ENCODE data around the gene CEMP1.
A peak's percentile ranks its signal among the peaks of the same experiment; 100 is the strongest.
"Not testable (repeated sequence)": the region's sequence is repeated elsewhere in the genome, so short reads cannot be mapped to it uniquely, and the experiment has no call there.

The CEMP1 gene

GRCh38 chr16:2537451-2538379 lies 6.5 kb upstream of the CEMP1 start, which contains the start of gene PDPK1:
Gene PDPK1 (plus strand): TSS chr16:2538021. CDS start chr16:2538113, 92 bp downstream.
- Histone ChIP-seq H3K4me3 (ENCODE audit: low read length in 2 of 2) (peak within 1 kb of the TSS; percentile 74 to 98), H3K18ac (ENCODE audit: low read length) (peak within 1 kb of the TSS; percentile 76), H3K79me1 (ENCODE audit: low read depth, low read length) (no peaks in the 10 kb centered on the region), H3K27ac (replicated peaks; ENCODE audit: low read length) (peak within 1 kb of the TSS; percentile 59), H3K4me2 (ENCODE audit: insufficient read depth, low read length, poor library complexity, severe bottlenecking) (peak within 1 kb of the TSS; percentile 86), H3K4ac (ENCODE audit: low read length) (no peak within 1 kb of the TSS), H3K36me3 (replicated peaks in 1 of 2; ENCODE audit: control insufficient read depth in 2 of 2, insufficient read depth in 2 of 2, low read length in 2 of 2) (peaks cover 0 to 2% of the 10 kb centered on the region in 2 donors), H3K9ac (ENCODE audit: low read depth, low read length, poor library complexity) (no peak within 1 kb of the TSS), H3K4me1 (ENCODE audit: control insufficient read depth in 2 of 2, insufficient read depth in 1 of 2, low read depth in 1 of 2, low read length in 2 of 2) (peaks cover 2 to 13% of the 10 kb centered on the region in 2 donors), H2BK12ac (ENCODE audit: low read length) (no peak within 1 kb of the TSS), H2AFZ (ENCODE audit: low read length) (peak within 1 kb of the TSS; percentile 97), H3K14ac (ENCODE audit: low read length) (peak within 1 kb of the TSS; percentile 71), H2AK5ac (ENCODE audit: low read depth, low read length) (no peak within 1 kb of the TSS), H4K8ac (ENCODE audit: low read depth, low read length) (no peak within 1 kb of the TSS), H3K9me3 (replicated peaks in 1 of 2; ENCODE audit: control insufficient read depth in 2 of 2, insufficient read depth in 1 of 2, low read depth in 1 of 2, low read length in 2 of 2) (no peaks in the 10 kb centered on the region), H2BK5ac (ENCODE audit: low read length) (no peak within 1 kb of the TSS), H3K27me3 (ENCODE audit: control insufficient read depth in 3 of 3, insufficient read depth in 3 of 3, low read depth in 1 of 3, low read length in 3 of 3) (peaks cover 0 to 1% (median 0%) of the 10 kb centered on the region in 3 experiments), H2BK120ac (ENCODE audit: low read depth, low read length) (no peak within 1 kb of the TSS), H4K91ac (ENCODE audit: low read depth, low read length, poor library complexity) (no peak within 1 kb of the TSS), H2BK15ac (ENCODE audit: low read length) (no peak within 1 kb of the TSS), H3K23ac (ENCODE audit: low read depth, low read length, poor library complexity) (no peak within 1 kb of the TSS)
- no CpG with 5 or more reads among the region's 126 CpGs for WGBS, 2 donors (ENCODE audit: extremely low coverage in 2 of 2, insufficient read length in 2 of 2, insufficient replicate concordance in 1 of 2)
- DNase-seq (ENCODE audit: low spot score), result peak; percentile 92

GRCh38 chr16:2535625-2536013 lies 4.4 kb upstream of the CEMP1 start:
- Histone ChIP-seq H3K9ac (ENCODE audit: low read depth, low read length, poor library complexity) (no peak overlapping the region), H3K4me2 (ENCODE audit: insufficient read depth, low read length, poor library complexity, severe bottlenecking) (no peak overlapping the region), H3K27me3 (ENCODE audit: control insufficient read depth in 3 of 3, insufficient read depth in 3 of 3, low read depth in 1 of 3, low read length in 3 of 3) (peaks cover 0 to 2% (median 0%) of the 10 kb centered on the region in 3 experiments), H2AFZ (ENCODE audit: low read length) (peak overlapping the region; percentile 31), H3K79me1 (ENCODE audit: low read depth, low read length) (no peaks in the 10 kb centered on the region), H2BK12ac (ENCODE audit: low read length) (no peak overlapping the region), H3K14ac (ENCODE audit: low read length) (no peak overlapping the region), H3K9me3 (replicated peaks in 1 of 2; ENCODE audit: control insufficient read depth in 2 of 2, insufficient read depth in 1 of 2, low read depth in 1 of 2, low read length in 2 of 2) (no peaks in the 10 kb centered on the region), H4K91ac (ENCODE audit: low read depth, low read length, poor library complexity) (no peak overlapping the region), H3K36me3 (replicated peaks in 1 of 2; ENCODE audit: control insufficient read depth in 2 of 2, insufficient read depth in 2 of 2, low read length in 2 of 2) (peaks cover 0 to 2% of the 10 kb centered on the region in 2 donors), H2AK5ac (ENCODE audit: low read depth, low read length) (no peak overlapping the region), H3K4me1 (ENCODE audit: control insufficient read depth in 2 of 2, insufficient read depth in 1 of 2, low read depth in 1 of 2, low read length in 2 of 2) (peaks cover 6 to 21% of the 10 kb centered on the region in 2 donors), H3K4me3 (ENCODE audit: low read length in 2 of 2) (no peak overlapping the region), H4K8ac (ENCODE audit: low read depth, low read length) (no peak overlapping the region), H2BK120ac (ENCODE audit: low read depth, low read length) (no peak overlapping the region), H3K27ac (replicated peaks; ENCODE audit: low read length) (no peak overlapping the region), H3K18ac (ENCODE audit: low read length) (no peak overlapping the region), H3K4ac (ENCODE audit: low read length) (no peak overlapping the region), H2BK5ac (ENCODE audit: low read length) (no peak overlapping the region), H3K23ac (ENCODE audit: low read depth, low read length, poor library complexity) (no peak overlapping the region), H2BK15ac (ENCODE audit: low read length) (no peak overlapping the region)
- WGBS, 2 donors (ENCODE audit: extremely low coverage in 2 of 2, insufficient read length in 2 of 2, insufficient replicate concordance in 1 of 2), result no CpG with 5 or more reads among the region's 9 CpGs
- DNase-seq (ENCODE audit: low spot score), result no peak

- WGBS, 2 donors (ENCODE audit: extremely low coverage in 2 of 2, insufficient read length in 2 of 2, insufficient replicate concordance in 1 of 2), result no CpG with 5 or more reads among the region's 5 CpGs
These were observed 3.1 kb upstream of the CEMP1 start for GRCh38 chr16:2534335-2534734.

GRCh38 chr16:2533912-2534311 lies 2.7 kb upstream of the CEMP1 start:
- no peak for DNase-seq (ENCODE audit: low spot score)
- H3K18ac ChIP-seq (ENCODE audit: low read length), result no peak overlapping the region
- no peak overlapping the region for H2BK12ac ChIP-seq (ENCODE audit: low read length)
- no peak overlapping the region for H3K4me2 ChIP-seq (ENCODE audit: insufficient read depth, low read length, poor library complexity, severe bottlenecking)
- H4K8ac ChIP-seq (ENCODE audit: low read depth, low read length), result no peak overlapping the region
- H3K4me1 ChIP-seq (ENCODE audit: control insufficient read depth in 2 of 2, insufficient read depth in 1 of 2, low read depth in 1 of 2, low read length in 2 of 2), result peaks cover 6 to 20% of the 10 kb centered on the region in 2 donors
- H2BK5ac ChIP-seq (ENCODE audit: low read length), result no peak overlapping the region
- H3K79me1 ChIP-seq (ENCODE audit: low read depth, low read length), result peaks cover 3% of the 10 kb centered on the region
- no peak overlapping the region for H2AK5ac ChIP-seq (ENCODE audit: low read depth, low read length)
- no peak overlapping the region for H3K4ac ChIP-seq (ENCODE audit: low read length)
- no peak overlapping the region for H3K4me3 ChIP-seq (ENCODE audit: low read length in 2 of 2)
- H3K27ac ChIP-seq (replicated peaks; ENCODE audit: low read length), result no peak overlapping the region
- H2AFZ ChIP-seq (ENCODE audit: low read length), result no peak overlapping the region
- H3K14ac ChIP-seq (ENCODE audit: low read length), result no peak overlapping the region
- H3K9me3 ChIP-seq (replicated peaks in 1 of 2; ENCODE audit: control insufficient read depth in 2 of 2, insufficient read depth in 1 of 2, low read depth in 1 of 2, low read length in 2 of 2), result no peaks in the 10 kb centered on the region
- H3K36me3 ChIP-seq (replicated peaks in 1 of 2; ENCODE audit: control insufficient read depth in 2 of 2, insufficient read depth in 2 of 2, low read length in 2 of 2), result peaks cover 5 to 9% of the 10 kb centered on the region in 2 donors
- no peak overlapping the region for H3K9ac ChIP-seq (ENCODE audit: low read depth, low read length, poor library complexity)
- peaks cover 0 to 2% (median 0%) of the 10 kb centered on the region in 3 experiments for H3K27me3 ChIP-seq (ENCODE audit: control insufficient read depth in 3 of 3, insufficient read depth in 3 of 3, low read depth in 1 of 3, low read length in 3 of 3)
- H2BK120ac ChIP-seq (ENCODE audit: low read depth, low read length), result no peak overlapping the region
- no peak overlapping the region for H4K91ac ChIP-seq (ENCODE audit: low read depth, low read length, poor library complexity)
- H3K23ac ChIP-seq (ENCODE audit: low read depth, low read length, poor library complexity), result no peak overlapping the region
- no CpG with 5 or more reads among the region's 11 CpGs for WGBS, 2 donors (ENCODE audit: extremely low coverage in 2 of 2, insufficient read length in 2 of 2, insufficient replicate concordance in 1 of 2)
- H2BK15ac ChIP-seq (ENCODE audit: low read length), result no peak overlapping the region

More at GRCh38 chr16:2534335-2534734, 3.1 kb upstream of the CEMP1 start:
- H2BK120ac ChIP-seq (ENCODE audit: low read depth, low read length); H3K4me3 ChIP-seq (ENCODE audit: low read length in 2 of 2); H2BK5ac ChIP-seq (ENCODE audit: low read length); H3K18ac ChIP-seq (ENCODE audit: low read length); H3K9ac ChIP-seq (ENCODE audit: low read depth, low read length, poor library complexity); H4K8ac ChIP-seq (ENCODE audit: low read depth, low read length); H3K27ac ChIP-seq (replicated peaks; ENCODE audit: low read length); H3K79me1 ChIP-seq (ENCODE audit: low read depth, low read length); H3K14ac ChIP-seq (ENCODE audit: low read length); DNase-seq (ENCODE audit: low spot score); H2AK5ac ChIP-seq (ENCODE audit: low read depth, low read length); H2AFZ ChIP-seq (ENCODE audit: low read length); H2BK12ac ChIP-seq (ENCODE audit: low read length); H2BK15ac ChIP-seq (ENCODE audit: low read length); H3K4ac ChIP-seq (ENCODE audit: low read length); H4K91ac ChIP-seq (ENCODE audit: low read depth, low read length, poor library complexity); H3K4me2 ChIP-seq (ENCODE audit: insufficient read depth, low read length, poor library complexity, severe bottlenecking); H3K23ac ChIP-seq (ENCODE audit: low read depth, low read length, poor library complexity); H3K9me3 ChIP-seq (replicated peaks in 1 of 2; ENCODE audit: control insufficient read depth in 2 of 2, insufficient read depth in 1 of 2, low read depth in 1 of 2, low read length in 2 of 2); H3K36me3 ChIP-seq (replicated peaks in 1 of 2; ENCODE audit: control insufficient read depth in 2 of 2, insufficient read depth in 2 of 2, low read length in 2 of 2); H3K27me3 ChIP-seq (ENCODE audit: control insufficient read depth in 3 of 3, insufficient read depth in 3 of 3, low read depth in 1 of 3, low read length in 3 of 3): not testable (repeated sequence)
- peaks cover 6 to 20% of the 10 kb centered on the region in 2 donors for H3K4me1 ChIP-seq (ENCODE audit: control insufficient read depth in 2 of 2, insufficient read depth in 1 of 2, low read depth in 1 of 2, low read length in 2 of 2)

All from neuronal stem cell (in vitro differentiated cells).